CD4-positive, alpha-beta T cell treated with Interferon gamma for 1 hour (primary cell): Measurements from ENCODE around the gene CD4.
A peak's percentile ranks its signal among the peaks of the same experiment; 100 is the strongest.

Experiments
- DNase-seq: peaks from one replicate; pipeline ENCODE4 v3.0.0-alpha.2; 2020

The CD4 gene

DNA sequence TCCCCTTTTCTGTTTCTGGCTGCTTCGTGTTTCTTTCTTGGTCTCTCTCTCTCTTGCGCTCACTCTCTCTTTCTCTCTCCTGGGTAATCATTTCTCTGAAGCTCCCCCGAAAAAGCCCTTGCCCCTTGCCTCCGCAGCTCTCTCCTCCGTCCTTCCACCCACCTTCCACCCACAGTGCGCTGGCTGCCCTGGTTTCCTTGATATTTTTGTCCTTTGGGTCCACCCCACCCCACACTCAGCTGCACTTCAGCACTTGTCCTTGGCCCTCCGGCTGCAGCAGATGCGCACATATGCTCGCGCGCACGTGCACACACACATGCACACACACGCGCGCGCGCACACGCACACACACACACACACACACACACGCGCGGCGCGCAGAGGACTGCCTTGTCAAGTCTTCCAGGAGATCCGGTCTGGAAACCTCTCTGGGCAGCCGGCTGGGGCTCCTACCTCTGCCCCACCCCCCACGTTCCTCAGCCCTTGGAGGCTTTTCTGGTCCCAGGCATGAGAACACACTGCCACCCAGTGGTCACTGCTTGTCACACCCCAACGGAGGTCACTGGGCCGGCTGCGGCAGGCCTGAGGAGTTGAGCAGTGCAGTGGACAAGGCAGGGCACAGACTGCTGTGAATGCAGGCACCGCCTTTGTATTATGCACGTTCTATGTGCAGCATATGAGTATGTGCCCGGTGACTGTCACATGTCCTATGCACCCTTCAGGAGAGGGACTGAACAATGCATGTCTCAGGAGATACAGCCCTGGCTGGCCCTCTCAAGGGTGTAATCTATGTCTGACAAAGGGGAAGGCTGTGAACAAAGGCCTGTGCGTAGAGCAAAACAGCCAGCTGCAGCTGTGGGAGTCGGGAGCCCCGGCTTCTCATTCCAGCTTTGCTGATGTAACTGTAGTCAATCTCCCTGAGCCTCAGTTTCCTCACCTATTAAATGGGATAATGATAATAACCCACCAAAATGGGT lies 10.5 kb upstream of the CD4 start:
- peak; percentile 84 for DNase-seq

DNA sequence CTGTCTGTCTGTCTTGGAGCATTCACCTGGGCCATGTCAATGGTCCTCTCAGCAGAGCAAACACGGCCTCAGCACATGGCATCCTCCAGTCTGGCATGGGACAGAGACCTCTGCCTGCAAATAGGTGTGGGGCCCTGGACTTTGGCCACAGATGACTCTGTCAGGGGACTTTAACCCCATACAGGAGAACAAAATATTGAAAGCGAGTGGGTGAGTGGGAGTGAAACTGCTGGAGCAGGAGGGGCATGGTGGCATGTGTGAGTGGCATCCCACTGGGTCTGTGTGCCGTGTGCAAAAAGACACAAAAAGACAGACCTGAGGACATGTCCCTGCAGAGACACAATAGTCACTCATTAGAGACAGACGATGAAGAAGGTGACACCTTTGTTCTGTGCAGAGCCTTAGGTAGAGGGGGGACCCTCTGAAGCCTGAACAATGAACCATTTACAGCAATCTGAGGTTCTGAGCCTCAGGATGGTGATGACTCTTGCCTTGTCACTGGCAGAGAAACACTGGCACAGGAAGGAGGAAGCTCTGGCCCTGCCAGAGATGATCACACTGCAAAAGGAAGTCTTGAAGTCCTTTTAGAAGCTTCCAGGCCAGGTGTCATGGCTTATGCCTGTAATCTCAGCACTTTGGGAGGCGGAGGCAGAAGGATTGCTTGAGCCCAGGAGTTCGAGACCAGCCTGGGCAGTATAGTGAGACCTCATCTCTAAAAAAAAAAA lies 9.5 kb upstream of the CD4 start:
- DNase-seq: no peak

DNA sequence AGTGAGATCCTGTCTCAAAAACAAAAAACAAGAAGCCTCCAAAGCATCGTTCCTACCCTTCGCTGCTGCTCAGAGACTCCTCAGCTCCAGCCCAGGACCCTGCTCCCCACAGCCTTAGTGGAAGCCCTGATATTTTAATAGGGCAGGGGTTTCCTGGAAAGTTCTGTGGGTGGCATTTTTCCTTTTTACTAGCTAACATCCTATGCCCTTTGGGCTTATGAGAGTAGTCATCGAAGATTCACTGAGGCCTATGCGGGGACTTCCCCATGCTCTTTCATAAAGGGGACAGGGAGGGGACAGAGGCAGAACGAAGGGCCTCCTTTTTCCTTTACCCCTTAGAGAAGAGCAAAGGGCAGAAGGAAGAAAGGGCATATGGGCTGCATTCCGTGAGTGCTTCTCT lies 8.8 kb upstream of the CD4 start:
- no peak for DNase-seq

DNA sequence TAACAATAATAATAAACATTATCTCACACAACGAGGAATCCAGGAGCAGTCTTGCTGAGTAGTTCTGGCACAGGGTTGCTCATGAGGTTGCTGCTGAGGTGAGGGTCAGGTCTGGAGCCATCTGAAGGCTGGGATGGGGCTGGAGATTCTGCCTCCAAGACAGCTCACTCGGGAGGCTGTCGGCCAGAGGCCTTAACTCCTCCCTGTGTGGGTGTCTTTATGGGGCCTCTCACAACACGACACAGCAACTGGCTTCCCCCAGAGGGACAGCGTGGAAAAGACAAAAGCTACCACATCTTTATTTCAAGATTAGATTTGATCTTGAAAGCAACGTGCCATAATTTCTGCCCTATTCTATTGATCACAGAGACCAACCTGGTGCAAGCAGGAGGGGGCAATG lies 7.2 kb upstream of the CD4 start:
- DNase-seq: no peak

DNA sequence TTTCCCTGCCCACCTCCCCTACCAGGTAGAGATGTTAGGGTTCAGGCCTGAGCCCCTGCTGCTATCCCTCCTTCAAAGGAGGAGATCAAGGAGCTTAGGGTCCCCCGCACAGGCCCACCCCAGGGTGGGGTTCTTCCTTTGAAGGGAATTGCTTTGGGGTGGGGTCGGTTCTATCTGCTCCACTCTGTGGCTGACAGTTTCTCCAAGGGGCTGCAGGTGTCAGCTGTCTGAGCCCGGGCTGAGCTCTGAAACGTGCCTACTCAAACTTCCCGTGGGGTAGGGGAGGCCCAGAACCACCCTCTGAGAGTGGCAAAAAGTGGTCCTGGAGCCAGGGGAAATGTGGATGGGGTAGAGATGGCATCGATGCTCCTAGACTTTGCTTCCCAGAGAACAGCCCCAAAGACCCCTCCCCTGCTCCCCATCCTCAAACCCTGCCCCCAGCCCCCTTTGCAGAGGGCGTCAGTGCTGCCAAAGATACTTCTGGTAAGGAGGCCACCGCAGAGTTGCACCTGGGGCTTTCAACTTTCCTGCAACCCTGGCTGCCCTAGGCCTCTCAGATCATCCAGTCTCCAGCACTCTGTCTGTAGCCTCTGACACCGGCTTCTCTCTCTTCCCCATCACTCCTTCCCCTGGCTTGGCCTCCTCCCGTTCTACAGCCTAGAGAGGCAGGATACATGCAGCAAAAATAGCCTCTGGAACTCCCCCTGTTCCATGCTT lies 6.3 kb upstream of the CD4 start:
- no peak for DNase-seq

DNA sequence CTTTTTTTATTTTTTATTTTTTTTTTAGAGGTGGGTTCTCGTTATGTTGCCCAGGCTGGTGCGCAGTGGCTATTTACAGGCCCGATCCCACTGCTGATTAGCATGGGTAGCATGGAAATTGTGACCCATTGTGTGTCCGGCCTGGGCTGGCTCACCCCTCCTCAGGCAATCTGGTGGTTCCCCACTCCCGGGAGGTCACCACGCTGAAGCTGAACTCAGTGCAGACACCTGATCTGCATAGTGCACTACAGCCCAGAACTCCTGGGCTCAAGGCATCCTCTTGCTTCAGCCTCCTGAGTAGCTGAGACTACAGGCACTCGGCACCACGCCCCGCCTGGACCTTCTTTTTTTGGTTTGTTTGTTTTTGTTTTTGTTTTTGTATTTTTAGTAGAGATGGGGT lies 5.5 kb upstream of the CD4 start:
- DNase-seq: no peak

DNA sequence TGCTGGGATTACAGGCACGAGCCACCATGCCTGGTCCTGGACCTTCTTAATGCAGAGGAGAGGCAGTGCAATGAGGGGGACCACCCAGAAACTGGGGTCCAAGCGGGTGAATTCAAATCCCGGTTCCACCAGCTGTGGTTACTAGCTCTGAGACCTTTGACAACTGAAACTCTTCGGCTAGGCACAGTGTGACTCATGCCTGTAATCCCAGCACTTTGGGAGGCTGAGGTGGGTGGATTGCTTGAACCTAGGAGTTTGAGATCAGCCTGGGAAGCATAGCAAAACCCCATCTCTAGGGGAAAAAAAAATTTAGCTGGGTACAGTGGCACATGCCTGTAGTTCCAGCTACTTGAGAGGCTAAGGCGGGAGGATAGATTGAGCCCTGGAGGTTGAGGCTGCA lies 5.0 kb upstream of the CD4 start:
- no peak for DNase-seq

DNA sequence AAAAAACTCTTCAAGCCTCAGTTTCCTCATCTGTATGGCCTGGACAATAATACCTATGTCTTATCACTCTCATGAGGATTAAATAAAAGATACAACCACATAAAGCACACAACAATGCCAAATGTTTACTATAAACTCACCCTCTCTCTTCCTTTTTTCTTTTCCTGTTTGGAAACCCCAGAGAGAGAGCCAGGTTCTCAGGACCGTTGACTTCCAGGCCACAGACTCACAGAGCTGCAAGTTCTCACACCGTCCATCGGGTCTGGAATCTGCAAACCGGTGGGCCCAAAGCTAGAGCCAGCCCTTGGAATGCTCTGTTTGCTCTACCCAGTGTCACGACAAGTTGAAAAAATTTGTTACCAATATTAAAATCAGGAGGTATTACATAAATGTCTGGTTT lies 4.6 kb upstream of the CD4 start:
- DNase-seq: no peak

DNA sequence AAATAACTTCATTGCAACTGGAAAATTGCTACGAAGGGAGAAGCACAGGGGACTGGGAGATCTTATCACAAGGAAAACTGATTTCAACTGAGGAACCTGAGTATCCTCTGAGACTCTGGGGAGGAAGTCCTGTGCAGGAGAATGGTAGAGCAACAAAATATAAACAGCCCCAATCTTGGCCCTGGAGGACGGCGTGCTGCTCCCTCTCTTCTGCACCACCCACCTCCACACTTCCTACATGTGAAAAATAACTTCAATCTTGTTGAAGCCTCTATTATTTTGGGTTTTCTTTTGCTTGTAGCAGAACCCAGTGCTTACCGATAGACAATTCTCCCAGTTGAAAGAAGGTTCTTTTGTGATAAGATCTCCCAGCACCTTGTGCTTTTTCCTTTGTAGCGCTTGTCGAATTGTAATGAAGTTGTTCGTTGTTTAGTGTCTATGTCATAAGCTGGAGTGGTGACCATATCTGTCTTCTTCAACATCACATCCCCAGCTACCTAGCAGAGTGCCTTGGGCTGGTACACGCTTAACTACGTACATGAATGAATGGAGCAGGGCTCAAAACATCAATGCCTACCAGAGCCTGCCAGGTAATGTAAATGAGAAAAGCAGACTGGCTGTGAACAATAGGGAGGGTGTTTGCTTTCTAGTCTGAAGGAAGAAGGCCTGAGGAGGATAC lies 2.8 kb upstream of the CD4 start:
- DNase-seq: no peak

DNA sequence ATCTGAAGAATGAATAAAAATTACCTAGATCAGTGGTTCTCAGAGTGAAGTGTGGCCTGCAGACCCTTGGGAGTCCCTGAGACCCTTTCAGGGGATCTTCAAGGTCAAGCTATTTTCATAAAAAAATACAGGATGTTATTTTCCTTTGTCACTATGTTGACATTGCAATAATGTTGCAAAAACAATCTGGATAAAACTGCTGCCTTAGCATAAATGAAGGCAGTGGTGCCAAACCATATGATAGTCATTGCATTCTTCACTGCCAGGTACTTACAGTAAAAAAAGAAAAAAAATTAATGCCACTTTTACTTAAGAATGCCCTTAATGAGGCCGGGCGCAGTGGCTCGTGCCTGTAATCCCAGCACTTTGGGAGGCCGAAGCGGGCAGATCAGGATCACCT lies 2.0 kb upstream of the CD4 start:
- no peak for DNase-seq

DNA sequence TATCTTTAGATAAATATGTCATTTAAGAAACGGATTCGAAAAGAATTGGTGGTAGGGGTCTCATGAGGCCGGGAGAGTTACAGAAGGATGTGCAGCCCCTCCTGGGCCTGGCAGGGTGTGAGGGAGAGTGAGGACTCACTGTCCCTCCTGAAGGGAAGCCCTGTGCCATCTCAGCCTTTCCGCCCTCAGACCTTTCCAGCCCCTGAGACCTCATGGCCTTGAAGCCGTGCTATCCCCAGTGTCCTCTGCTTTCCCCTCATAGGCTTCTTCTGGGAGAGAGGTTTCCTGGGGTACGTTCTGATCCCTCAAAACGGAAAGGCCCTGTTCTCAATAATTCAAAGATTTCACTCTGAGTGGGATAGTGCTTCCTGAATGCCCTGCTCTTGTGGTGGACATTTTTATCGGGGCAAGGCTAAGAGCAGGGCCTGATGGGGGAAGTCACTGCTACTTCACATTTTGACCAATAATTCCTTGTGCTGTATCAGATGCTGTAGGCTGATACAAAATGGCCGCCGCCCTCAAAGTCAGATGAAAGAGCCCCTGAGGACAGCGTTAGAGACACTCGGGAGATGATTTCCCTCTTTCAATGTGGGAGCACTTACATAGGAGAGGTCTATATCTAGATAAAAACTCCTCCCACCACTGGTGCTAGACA lies 1.3 kb downstream of the CD4 start:
- no peak for DNase-seq

DNA sequence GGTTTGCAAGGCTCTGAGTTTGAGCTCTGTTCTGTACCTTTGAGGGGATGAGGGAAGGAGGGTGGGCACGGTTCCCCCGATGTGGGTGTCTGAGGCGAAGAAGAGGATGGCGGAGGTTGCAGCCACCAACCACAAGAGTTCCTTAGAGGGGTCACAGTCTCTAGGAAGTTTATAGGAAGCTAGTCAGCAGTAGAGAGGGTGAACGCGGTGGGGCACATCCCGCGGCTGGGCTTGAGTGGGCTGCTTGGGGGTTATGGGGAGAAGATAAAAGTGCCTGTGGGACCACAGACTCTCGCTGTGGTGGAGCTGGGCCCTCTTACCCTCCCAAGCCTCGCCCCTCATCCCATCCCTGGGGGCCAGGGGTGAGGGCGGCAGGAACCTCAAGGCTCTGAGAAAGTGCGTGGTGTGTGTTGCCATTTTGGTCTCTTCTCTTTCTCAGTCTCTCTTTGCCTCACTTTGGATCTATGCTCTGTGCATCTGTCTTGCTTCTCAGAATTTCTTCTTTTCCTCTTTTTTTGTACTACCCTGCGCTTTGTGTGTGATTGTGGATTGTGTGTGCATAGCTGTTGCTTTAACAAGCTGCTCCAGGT lies 2.7 kb downstream of the CD4 start:
- no peak for DNase-seq

DNA sequence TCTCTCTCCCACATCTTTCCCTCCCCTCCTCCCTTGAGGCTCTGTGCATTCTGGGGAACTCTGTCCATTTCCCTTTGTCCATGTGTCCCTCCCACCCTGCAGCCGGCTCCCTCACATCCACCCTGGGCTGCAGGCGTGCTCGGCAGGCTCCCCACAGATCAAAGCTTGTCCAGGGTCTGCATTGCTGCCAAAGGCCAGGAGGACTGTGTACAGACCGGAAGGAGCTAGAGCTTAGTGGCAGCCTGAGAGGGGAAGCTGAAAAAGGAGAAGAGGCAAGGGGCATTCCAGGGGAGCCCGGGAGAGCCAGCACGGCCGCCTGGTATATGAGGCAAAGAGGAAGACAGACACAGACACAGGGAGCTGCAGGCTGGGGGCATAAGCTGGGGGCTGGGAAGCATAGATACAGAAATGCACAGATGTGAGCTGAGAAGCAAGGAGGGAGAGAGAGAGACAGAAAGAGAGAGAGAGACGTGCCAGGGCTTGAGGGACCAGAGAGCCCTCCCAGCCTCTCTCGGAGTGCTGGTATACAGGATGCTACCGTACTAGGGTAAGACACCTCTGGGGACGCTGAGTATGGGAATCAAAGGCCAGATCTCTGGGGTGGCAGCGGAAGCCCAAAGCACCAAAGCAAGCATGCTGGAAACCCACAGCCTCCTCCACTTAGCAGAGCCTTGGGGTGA lies 3.3 kb downstream of the CD4 start:
- DNase-seq: peak; percentile 59

DNA sequence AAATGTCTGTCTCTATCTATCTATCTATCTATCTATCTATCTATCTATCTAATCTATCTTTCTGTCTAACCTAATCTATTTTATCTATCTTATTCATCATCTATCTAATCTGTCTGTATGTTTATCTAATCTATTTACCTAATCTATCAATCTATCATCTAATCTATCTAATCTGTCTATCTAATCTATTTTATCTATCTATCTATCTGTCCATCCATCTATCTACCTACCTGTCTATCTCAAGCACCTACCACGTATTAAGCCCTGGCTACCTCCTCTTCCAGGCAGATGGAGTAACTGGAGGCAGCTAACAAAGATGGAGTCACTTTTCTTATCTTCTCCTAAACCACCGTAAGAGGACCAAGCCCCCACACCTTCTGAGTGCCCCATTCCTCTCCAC lies 5.8 kb downstream of the CD4 start:
- no peak for DNase-seq

DNA sequence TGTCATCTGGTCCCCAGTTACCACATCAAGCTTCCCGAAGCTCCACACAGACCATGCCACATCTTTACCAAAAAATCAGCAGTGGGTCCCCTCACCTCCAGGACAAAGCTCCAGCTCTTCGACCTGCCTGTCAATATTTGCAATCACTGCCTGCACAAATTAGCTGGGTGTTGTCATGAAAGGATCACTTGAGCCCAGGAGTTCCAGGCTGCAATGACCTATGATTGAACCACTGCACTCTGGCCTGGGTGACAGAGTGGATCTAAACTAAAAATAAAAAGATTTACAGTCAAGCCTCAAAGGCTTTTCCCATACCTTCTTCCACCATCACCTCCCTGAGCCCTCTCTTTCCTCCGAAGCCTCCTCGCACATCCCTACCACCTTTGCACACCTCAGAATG lies 7.2 kb downstream of the CD4 start:
- DNase-seq: no peak

DNA sequence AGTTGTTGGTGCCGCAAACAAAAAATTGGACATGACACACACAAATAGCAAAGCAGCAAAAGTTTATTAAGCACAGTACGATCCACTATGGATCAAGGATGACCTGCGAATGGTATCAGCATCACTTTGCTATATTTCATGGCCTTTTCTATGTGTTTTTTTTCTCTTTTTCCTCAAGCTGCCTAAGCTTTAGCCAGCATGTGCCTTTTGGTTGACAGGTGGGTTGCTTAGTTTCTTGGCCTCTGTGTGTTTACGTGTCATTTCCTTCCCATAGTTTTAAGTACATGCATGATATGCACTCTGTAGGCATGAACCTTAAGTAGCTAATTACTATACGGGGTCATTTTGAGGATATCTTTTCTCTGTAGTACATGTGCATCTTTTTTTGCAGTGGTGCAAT lies 9.8 kb downstream of the CD4 start:
- no peak for DNase-seq

DNA sequence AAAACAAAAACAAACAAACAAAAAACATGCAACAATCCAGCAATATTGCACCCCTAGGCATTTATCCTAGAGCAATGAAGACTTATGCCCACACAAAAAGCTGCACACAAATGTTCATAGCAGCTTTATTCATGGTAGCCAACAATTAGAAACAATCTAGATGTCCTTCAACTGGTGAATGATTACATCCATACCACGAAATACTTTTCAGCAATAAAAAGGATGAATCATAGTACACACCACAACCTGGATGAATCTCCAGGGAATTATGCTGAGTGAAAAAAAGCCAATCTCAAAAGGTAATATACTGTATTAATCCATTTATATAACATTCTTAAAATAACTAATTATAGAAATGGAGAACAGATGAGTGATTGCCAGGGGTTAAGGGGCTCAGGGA lies 17.8 kb downstream of the CD4 start:
- DNase-seq: no peak

DNA sequence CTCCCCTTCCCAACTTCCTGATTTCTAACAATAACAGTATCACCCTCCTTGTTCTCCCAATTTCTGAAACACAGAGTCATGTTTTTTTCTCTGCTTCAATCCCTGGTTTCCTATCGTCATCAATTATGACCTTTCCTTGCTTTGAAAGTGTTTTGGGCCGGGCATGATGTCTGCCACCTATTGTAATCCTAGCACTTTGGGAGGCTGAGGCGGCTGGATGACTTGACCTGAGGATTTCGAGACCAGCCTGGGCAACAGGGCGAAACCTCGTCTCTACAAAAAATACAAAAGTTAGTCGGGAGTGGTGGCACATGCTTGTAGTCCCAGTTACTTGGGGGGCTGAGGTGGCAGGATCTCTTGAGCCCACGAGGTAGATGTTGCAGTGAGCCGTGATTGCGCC lies 19.7 kb downstream of the CD4 start:
- no peak for DNase-seq

DNA sequence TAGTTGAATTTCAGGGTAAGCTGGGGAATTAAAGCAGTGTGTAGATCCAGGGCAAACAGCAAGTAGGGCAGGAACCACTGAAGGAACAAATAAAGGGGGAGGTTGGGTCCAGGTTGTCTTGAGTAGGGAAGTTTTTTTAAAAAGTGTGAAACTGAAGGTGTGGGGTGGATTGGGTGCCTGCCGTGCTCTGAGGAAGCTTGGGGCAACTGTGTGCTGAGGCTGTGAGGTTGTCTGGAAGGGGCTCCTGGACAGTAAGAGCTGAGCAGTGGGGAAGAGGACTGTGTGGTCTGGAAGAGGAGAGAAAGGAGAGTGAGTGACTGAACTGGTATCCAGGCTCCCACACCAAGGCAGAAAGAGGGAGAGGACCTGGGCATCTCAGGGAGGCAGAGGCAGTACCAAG lies 21.4 kb downstream of the CD4 start:
- DNase-seq: no peak

DNA sequence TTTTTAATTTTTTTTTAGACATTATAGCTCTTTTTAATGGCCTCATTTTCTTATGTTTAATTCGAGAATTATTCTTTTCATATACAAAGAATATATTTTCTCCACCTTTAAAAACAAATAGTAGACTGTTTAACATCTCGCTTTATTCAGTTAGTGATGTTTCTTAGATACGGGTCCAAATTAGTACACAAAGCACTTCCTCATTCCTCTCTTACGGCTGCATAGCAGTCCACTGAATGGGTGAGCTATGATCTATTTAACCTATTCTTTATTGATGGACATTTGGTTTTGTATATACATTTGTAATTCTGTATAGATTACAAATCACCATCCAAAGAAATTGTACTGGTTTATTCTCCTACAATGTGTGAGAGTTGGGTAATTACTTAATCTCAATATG lies 24.0 kb downstream of the CD4 start:
- no peak for DNase-seq

DNA sequence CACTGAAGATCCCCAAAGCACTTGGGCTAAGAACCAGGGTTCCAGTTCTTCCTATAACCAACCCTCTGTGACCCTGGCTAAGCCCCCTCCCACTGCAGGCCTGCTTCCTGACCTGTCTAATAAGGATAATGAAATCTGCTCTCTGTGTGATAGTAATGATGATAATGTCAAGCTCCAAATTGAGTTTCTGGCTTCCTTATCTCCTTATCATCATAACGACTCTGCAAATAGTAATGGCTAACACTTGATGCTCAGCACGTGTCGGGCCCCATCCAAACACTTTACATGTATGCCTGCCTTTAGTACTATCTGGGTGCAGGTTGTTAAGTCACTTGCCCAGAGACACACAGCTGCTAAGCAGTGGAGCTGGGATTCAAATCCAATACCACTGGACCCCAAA lies 27.3 kb downstream of the CD4 start:
- no peak for DNase-seq

DNA sequence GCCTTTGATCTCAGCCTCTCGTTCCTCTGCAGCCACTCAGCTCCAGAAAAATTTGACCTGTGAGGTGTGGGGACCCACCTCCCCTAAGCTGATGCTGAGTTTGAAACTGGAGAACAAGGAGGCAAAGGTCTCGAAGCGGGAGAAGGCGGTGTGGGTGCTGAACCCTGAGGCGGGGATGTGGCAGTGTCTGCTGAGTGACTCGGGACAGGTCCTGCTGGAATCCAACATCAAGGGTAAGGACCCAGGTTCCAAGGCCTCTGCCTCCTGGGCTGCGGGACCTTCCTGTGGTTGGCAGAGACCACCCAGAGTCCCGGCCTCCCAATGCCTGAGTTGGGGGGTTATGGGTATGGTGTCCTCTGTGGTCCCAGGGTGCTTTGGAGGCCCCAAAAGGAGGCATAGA lies 27.8 kb downstream of the CD4 start:
- DNase-seq: no peak
